SK-N-MC (cell line): Measurements from ENCODE around the gene FARP2.

Experiments used
- EZH2 ChIP-seq: fragments of 200-600 bp; sonication (generic); IDR thresholded peaks from one replicate; pipeline ENCODE4 v1.6.1; 2017; ENCODE audit warnings: antibody characterized with exemption
- FOXP2 ChIP-seq: optimal IDR thresholded peaks from 2 replicates; pipeline ENCODE3; 2011; ENCODE audit warnings: mild to moderate bottlenecking, moderate library complexity; ENCODE audit not compliant: insufficient read depth; ENCODE audit errors: extremely low read length, control extremely low read depth
- POLR2AphosphoS5 ChIP-seq: IDR thresholded peaks from 2 replicates; pipeline ENCODE4 v1.6.1; 2012; ENCODE audit warnings: mild to moderate bottlenecking, low read depth, low read length, borderline replicate concordance

- no peak for TF ChIP-seq POLR2AphosphoS5
- no peak for TF ChIP-seq EZH2
- no peak for TF ChIP-seq FOXP2
These were observed 47.1 kb upstream of the FARP2 start for GRCh38 chr2:241308832-241309500.
